ENCODE results near the gene TXNDC8.

- TF ChIP-seq CTCF (IDR thresholded peaks at IDR 0.05; ENCODE audit: low read depth, low read length, poor library complexity, severe bottlenecking), result no peak
- TF ChIP-seq EZH2phosphoT487 (IDR thresholded peaks at IDR 0.05; ENCODE audit: borderline replicate concordance, low read length), result no peak
Observed at GRCh38 chr9:110330484-110331105, 7.1 kb downstream of the TXNDC8 start.
